Measurements from ENCODE around the gene ATP7A. TPM values are rescaled to one million over a fixed set of nuclear protein-coding genes. Genes with fewer than 3 reads are reported as not detected.

Gene ATP7A
- total and polyA plus RNA-seq, 9 of the 15 experiments (the other 6 are each of a cell fraction or from before 2014, with no cell fraction given), result 7.8 to 22.7 (median 11.6) TPM

GRCh38 chrX:77938083-77938680, 27.7 kb downstream of the ATP7A start (continued):
- no peak for TF ChIP-seq CREB3L1 (IDR thresholded peaks at IDR 0.05; ENCODE audit: borderline replicate concordance, low read depth)
- TF ChIP-seq ZNF316 (IDR thresholded peaks at IDR 0.05), result no peak
- TF ChIP-seq HNRNPH1 (optimal IDR thresholded peaks at IDR 0.05; ENCODE audit: low read depth, low read length), result no peak
- TF ChIP-seq TFAM (CRISPR knock-in tag; conservative IDR thresholded peaks at IDR 0.05), result no peak
- peak; percentile 66 for TF ChIP-seq STAT5A (IDR thresholded peaks at IDR 0.05; ENCODE audit: borderline replicate concordance, low read length)
- TF ChIP-seq NFIC (IDR thresholded peaks at IDR 0.05), result peak; percentile 19; the same call in 1 of the 2 replicates
- TF ChIP-seq PTBP1 (IDR thresholded peaks at IDR 0.05; ENCODE audit: low read depth, low read length), result no peak
- no peak for TF ChIP-seq MTA1 (IDR thresholded peaks at IDR 0.05; ENCODE audit: borderline replicate concordance)
- TF ChIP-seq ELF2 (CRISPR knock-in tag; IDR thresholded peaks at IDR 0.05), result no peak
- no peak for TF ChIP-seq NBN (IDR thresholded peaks at IDR 0.05; ENCODE audit: low read depth)
- TF ChIP-seq KHSRP (IDR thresholded peaks at IDR 0.05), result no peak
- no peak for TF ChIP-seq PHF8 (IDR thresholded peaks at IDR 0.05; ENCODE audit: borderline replicate concordance, low read length)
- no peak for TF ChIP-seq SNAPC5 (CRISPR knock-in tag; IDR thresholded peaks at IDR 0.05)
- TF ChIP-seq ZBTB11 (CRISPR knock-in tag; IDR thresholded peaks at IDR 0.05), result no peak
- TF ChIP-seq E2F5 (CRISPR knock-in tag; IDR thresholded peaks at IDR 0.05), result no peak
- TF ChIP-seq PURB (CRISPR knock-in tag; IDR thresholded peaks at IDR 0.05; ENCODE audit: low read depth), result no peak
- TF ChIP-seq NONO (IDR thresholded peaks at IDR 0.05; ENCODE audit: low read depth in 2 of 2, low read length in 1 of 2), result no peak
- no peak for TF ChIP-seq SAFB2 (IDR thresholded peaks at IDR 0.05; ENCODE audit: borderline replicate concordance, low read depth, low read length, severe bottlenecking)
- peak; percentile 44; the same call in 1 of the 2 replicates for TF ChIP-seq SMARCE1 (IDR thresholded peaks at IDR 0.05)
- no peak for TF ChIP-seq SMARCC2 (IDR thresholded peaks at IDR 0.05; ENCODE audit: low read depth)
- TF ChIP-seq, protein P1, sequence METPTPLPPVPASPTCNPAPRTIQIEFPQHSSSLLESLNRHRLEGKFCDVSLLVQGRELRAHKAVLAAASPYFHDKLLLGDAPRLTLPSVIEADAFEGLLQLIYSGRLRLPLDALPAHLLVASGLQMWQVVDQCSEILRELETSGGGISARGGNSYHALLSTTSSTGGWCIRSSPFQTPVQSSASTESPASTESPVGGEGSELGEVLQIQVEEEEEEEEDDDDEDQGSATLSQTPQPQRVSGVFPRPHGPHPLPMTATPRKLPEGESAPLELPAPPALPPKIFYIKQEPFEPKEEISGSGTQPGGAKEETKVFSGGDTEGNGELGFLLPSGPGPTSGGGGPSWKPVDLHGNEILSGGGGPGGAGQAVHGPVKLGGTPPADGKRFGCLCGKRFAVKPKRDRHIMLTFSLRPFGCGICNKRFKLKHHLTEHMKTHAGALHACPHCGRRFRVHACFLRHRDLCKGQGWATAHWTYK (CRISPR knock-in tag; IDR thresholded peaks at IDR 0.05), result no peak
- no peak for TF ChIP-seq SMARCA5 (IDR thresholded peaks at IDR 0.05)
- TF ChIP-seq TSC22D4 (tag; IDR thresholded peaks at IDR 0.05), result no peak

Data from K562 (cell line).